Astrocyte (in vitro differentiated cells and primary cell): ENCODE measurements around the gene PODN. TPM values are rescaled to one million over a fixed set of nuclear protein-coding genes. Genes with fewer than 3 reads are reported as not detected.

Experiments
- DNase-seq: peaks from one replicate; pipeline ENCODE4 v3.0.0-alpha.2; 2010; ENCODE audit warnings: low read depth
- FAIRE-seq: peaks from 2 replicates; lab custom pipeline; 2011; peaks lifted over from hg19 to GRCh38; lab: Jason Lieb, UNC
- H2AFZ ChIP-seq: 2 replicates; pipeline ENCODE4 v1.6.0; 2012; ENCODE audit warnings: low read depth, low read length, inconsistent platforms
- H3K27ac ChIP-seq: 2 replicates; pipeline ENCODE4 v1.5.1; 2011; ENCODE audit warnings: low read depth, low read length, inconsistent platforms
- H3K27me3 ChIP-seq: 2 replicates; pipeline ENCODE4 v1.6.0; 2011; ENCODE audit warnings: low read length, inconsistent platforms; ENCODE audit not compliant: insufficient read depth
- H3K36me3 ChIP-seq: 2 replicates; pipeline ENCODE4 v1.5.1; 2011; ENCODE audit warnings: low read length, inconsistent platforms; ENCODE audit not compliant: insufficient read depth
- H3K4me1 ChIP-seq: 2 replicates; pipeline ENCODE4 v1.5.1; 2011; ENCODE audit warnings: low read length, inconsistent platforms; ENCODE audit not compliant: insufficient read depth
- H3K4me2 ChIP-seq: 2 replicates; pipeline ENCODE4 v1.6.0; 2012; ENCODE audit warnings: low read length, inconsistent platforms
- H3K4me3 ChIP-seq: 2 replicates; pipeline ENCODE4 v1.5.1; 2011; ENCODE audit warnings: low read depth, mild to moderate bottlenecking, low read length, inconsistent platforms; ENCODE audit not compliant: insufficient read depth
- H3K79me2 ChIP-seq: 2 replicates; pipeline ENCODE4 v1.6.0; 2012; ENCODE audit warnings: mild to moderate bottlenecking, low read length, inconsistent platforms; ENCODE audit not compliant: insufficient read depth
- H3K9ac ChIP-seq: 2 replicates; pipeline ENCODE4 v1.6.0; 2012; ENCODE audit warnings: mild to moderate bottlenecking, low read length, inconsistent platforms
- H3K9me3 ChIP-seq: 2 replicates; pipeline ENCODE4 v1.5.1; 2012; ENCODE audit warnings: low read depth, mild to moderate bottlenecking, low read length, inconsistent platforms; ENCODE audit not compliant: insufficient read depth
- H4K20me1 ChIP-seq: 2 replicates; pipeline ENCODE4 v1.6.0; 2012; ENCODE audit warnings: low read length, inconsistent platforms; ENCODE audit not compliant: insufficient read depth
- H3K27ac Mint-ChIP-seq: one replicate; pipeline ENCODE4 v1.8.0; 2021; ENCODE audit warnings: mild to moderate bottlenecking, mixed read lengths; ENCODE audit not compliant: unreplicated experiment
- H3K27me3 Mint-ChIP-seq: one replicate; pipeline ENCODE4 v1.8.0; 2021; ENCODE audit warnings: low read depth, mixed read lengths; ENCODE audit not compliant: unreplicated experiment
- H3K36me3 Mint-ChIP-seq: one replicate; pipeline ENCODE4 v1.8.0; 2021; ENCODE audit warnings: low read depth, mixed read lengths; ENCODE audit not compliant: unreplicated experiment
- H3K4me1 Mint-ChIP-seq: one replicate; pipeline ENCODE4 v1.8.0; 2021; ENCODE audit warnings: low read depth, mixed read lengths; ENCODE audit not compliant: unreplicated experiment
- H3K4me3 Mint-ChIP-seq: one replicate; pipeline ENCODE4 v1.8.0; 2021; ENCODE audit warnings: mild to moderate bottlenecking, moderate library complexity, mixed read lengths; ENCODE audit not compliant: unreplicated experiment
- H3K9me3 Mint-ChIP-seq: one replicate; pipeline ENCODE4 v1.8.0; 2021; ENCODE audit warnings: mild to moderate bottlenecking, mixed read lengths; ENCODE audit not compliant: unreplicated experiment
- CTCF ChIP-seq: IDR thresholded peaks from 2 replicates; pipeline ENCODE4 v1.5.1; 2011; ENCODE audit warnings: low read depth, mild to moderate bottlenecking, inconsistent platforms, low read length, moderate library complexity; ENCODE audit not compliant: insufficient read depth
- EZH2 ChIP-seq: IDR thresholded peaks from 2 replicates; pipeline ENCODE4 v1.6.1; 2012; ENCODE audit warnings: mild to moderate bottlenecking, low read length, inconsistent platforms; ENCODE audit not compliant: insufficient read depth
- total RNA-seq: library from RNA; stranded (reverse); gene quantifications from 2 replicates; pipeline ENCODE4 v1.2.1, GENCODE V29; 2021

Gene PODN
- total RNA-seq, 1 donor from 2014 or later, result 2.6 TPM

- H3K27ac Mint-ChIP-seq, result no peak overlapping the region
- H3K27me3 Mint-ChIP-seq, result peaks cover 62% of the 10 kb centered on the region
- no peak overlapping the region for H2AFZ ChIP-seq
- no peak overlapping the region for H3K4me3 Mint-ChIP-seq
- H3K4me1 Mint-ChIP-seq, result no peaks in the 10 kb centered on the region
- no peaks in the 10 kb centered on the region for H3K79me2 ChIP-seq
- no peaks in the 10 kb centered on the region for H3K36me3 Mint-ChIP-seq
- H3K9ac ChIP-seq, result no peak overlapping the region
- H3K4me1 ChIP-seq, result peaks cover 7% of the 10 kb centered on the region
- no peaks in the 10 kb centered on the region for H3K9me3 Mint-ChIP-seq
- H3K4me3 ChIP-seq, result no peak overlapping the region
- H3K27me3 ChIP-seq, result peaks cover 26% of the 10 kb centered on the region
- H3K27ac ChIP-seq, result no peak overlapping the region
- DNase-seq, result no peak
- H3K36me3 ChIP-seq, result no peaks in the 10 kb centered on the region
- no peak for FAIRE-seq
- H3K4me2 ChIP-seq, result no peak overlapping the region
- TF ChIP-seq EZH2, result no peak
- no peak for TF ChIP-seq CTCF
- no peaks in the 10 kb centered on the region for H3K9me3 ChIP-seq
- no peaks in the 10 kb centered on the region for H4K20me1 ChIP-seq
These were observed 3.4 kb downstream of the PODN start for GRCh38 chr1:53065391-53065790.

- no peak for DNase-seq
- no peak for TF ChIP-seq EZH2
- TF ChIP-seq CTCF, result no peak
- no peaks in the 10 kb centered on the region for H3K79me2 ChIP-seq
- no peaks in the 10 kb centered on the region for H3K36me3 ChIP-seq
- no peak overlapping the region for H2AFZ ChIP-seq
- Mint-ChIP-seq H3K36me3 (no peaks in the 10 kb centered on the region), H3K27ac (no peak overlapping the region), H3K4me3 (no peak overlapping the region), H3K27me3 (peaks cover 53% of the 10 kb centered on the region), H3K4me1 (no peaks in the 10 kb centered on the region), H3K9me3 (no peaks in the 10 kb centered on the region)
- H3K9me3 ChIP-seq, result no peaks in the 10 kb centered on the region
- no peak overlapping the region for H3K4me3 ChIP-seq
- no peaks in the 10 kb centered on the region for H4K20me1 ChIP-seq
- H3K4me2 ChIP-seq, result no peak overlapping the region
- no peak for FAIRE-seq
- peaks cover 23% of the 10 kb centered on the region for H3K27me3 ChIP-seq
- H3K4me1 ChIP-seq, result peaks cover 7% of the 10 kb centered on the region
- no peak overlapping the region for H3K9ac ChIP-seq
- no peak overlapping the region for H3K27ac ChIP-seq
These were observed 4.5 kb downstream of the PODN start for GRCh38 chr1:53066488-53066887.

- no peak overlapping the region for H2AFZ ChIP-seq
- DNase-seq (no peak), FAIRE-seq (no peak)
- TF ChIP-seq CTCF (no peak), EZH2 (no peak)
- no peak overlapping the region for H3K4me3 Mint-ChIP-seq
- no peak overlapping the region for H3K27ac ChIP-seq
- no peak overlapping the region for H3K4me2 ChIP-seq
- no peaks in the 10 kb centered on the region for H3K36me3 ChIP-seq
- H3K9me3 Mint-ChIP-seq, result no peaks in the 10 kb centered on the region
- H3K27ac Mint-ChIP-seq, result no peak overlapping the region
- no peaks in the 10 kb centered on the region for H3K9me3 ChIP-seq
- no peak overlapping the region for H3K9ac ChIP-seq
- peaks cover 22% of the 10 kb centered on the region for H3K27me3 ChIP-seq
- peaks cover 51% of the 10 kb centered on the region for H3K27me3 Mint-ChIP-seq
- peaks cover 7% of the 10 kb centered on the region for H3K4me1 ChIP-seq
- no peak overlapping the region for H3K4me3 ChIP-seq
- no peaks in the 10 kb centered on the region for H4K20me1 ChIP-seq
- no peaks in the 10 kb centered on the region for H3K4me1 Mint-ChIP-seq
- H3K36me3 Mint-ChIP-seq, result no peaks in the 10 kb centered on the region
- H3K79me2 ChIP-seq, result no peaks in the 10 kb centered on the region
These were observed 5.1 kb downstream of the PODN start for GRCh38 chr1:53066891-53067738.
